T-helper 2 cell treated with Interferon-gamma antibody and Interleukin-4, amounts not matched to agents 5 μg/mL and 100 μg/mL, for 36 hours (primary cell): Measurements from ENCODE around the gene RLF.

ENCODE experiments used
- DNase-seq: peaks from one replicate; pipeline ENCODE4 v3.0.0; 2021; ENCODE audit warnings: low spot score
- H3K27ac Mint-ChIP-seq: one replicate; pipeline ENCODE4 v1.8.0; 2021; ENCODE audit warnings: mild to moderate bottlenecking, mixed read lengths
- H3K27me3 Mint-ChIP-seq: one replicate; pipeline ENCODE4 v1.8.0; 2021; ENCODE audit warnings: low read depth, mixed read lengths
- H3K36me3 Mint-ChIP-seq: one replicate; pipeline ENCODE4 v1.8.0; 2021; ENCODE audit warnings: low read depth, mixed read lengths
- H3K4me1 Mint-ChIP-seq: one replicate; pipeline ENCODE4 v1.8.0; 2021; ENCODE audit warnings: low read depth, mixed read lengths
- H3K4me3 Mint-ChIP-seq: one replicate; pipeline ENCODE4 v1.8.0; 2022; ENCODE audit warnings: mild to moderate bottlenecking, moderate library complexity, mixed read lengths
- H3K9me3 Mint-ChIP-seq: one replicate; pipeline ENCODE4 v1.8.0; 2021; ENCODE audit warnings: mixed read lengths

The RLF gene

GRCh38 chr1:40161125-40161887 lies at the start of gene RLF:
Gene RLF (plus strand): TSS chr1:40161387. CDS start chr1:40161400, 13 bp downstream.
- peaks cover 13% of the 10 kb centered on the region for H3K36me3 Mint-ChIP-seq
- H3K27me3 Mint-ChIP-seq, result no peaks in the 10 kb centered on the region
- no peak within 1 kb of the TSS for H3K27ac Mint-ChIP-seq
- DNase-seq, result peak; percentile 96
- H3K9me3 Mint-ChIP-seq, result no peaks in the 10 kb centered on the region
- peaks cover 31% of the 10 kb centered on the region for H3K4me1 Mint-ChIP-seq
- no peak within 1 kb of the TSS for H3K4me3 Mint-ChIP-seq

GRCh38 chr1:40114400-40114799 lies 46.8 kb upstream of the RLF start:
- H3K4me3 Mint-ChIP-seq, result no peak overlapping the region
- peaks cover 27% of the 10 kb centered on the region for H3K27me3 Mint-ChIP-seq
- H3K9me3 Mint-ChIP-seq, result peaks cover 32% of the 10 kb centered on the region
- H3K36me3 Mint-ChIP-seq, result peaks cover 5% of the 10 kb centered on the region
- DNase-seq, result no peak
- no peak overlapping the region for H3K27ac Mint-ChIP-seq
- no peaks in the 10 kb centered on the region for H3K4me1 Mint-ChIP-seq

- DNase-seq, result no peak
- no peak overlapping the region for H3K4me3 Mint-ChIP-seq
- H3K9me3 Mint-ChIP-seq, result no peaks in the 10 kb centered on the region
- peaks cover 31% of the 10 kb centered on the region for H3K27me3 Mint-ChIP-seq
- no peaks in the 10 kb centered on the region for H3K4me1 Mint-ChIP-seq
- H3K27ac Mint-ChIP-seq, result no peak overlapping the region
- no peaks in the 10 kb centered on the region for H3K36me3 Mint-ChIP-seq
These were observed 41.1 kb upstream of the RLF start for GRCh38 chr1:40120128-40120527.

GRCh38 chr1:40122855-40123254 lies 38.3 kb upstream of the RLF start:
- Mint-ChIP-seq H3K27me3 (peaks cover 18% of the 10 kb centered on the region), H3K4me1 (no peaks in the 10 kb centered on the region), H3K27ac (no peak overlapping the region), H3K4me3 (no peak overlapping the region), H3K36me3 (no peaks in the 10 kb centered on the region), H3K9me3 (no peaks in the 10 kb centered on the region)
- no peak for DNase-seq

GRCh38 chr1:40130892-40131291 lies 30.3 kb upstream of the RLF start:
- no peak for DNase-seq

GRCh38 chr1:40132383-40133311 lies 28.5 kb upstream of the RLF start:
- peaks cover 10% of the 10 kb centered on the region for H3K27me3 Mint-ChIP-seq
- H3K36me3 Mint-ChIP-seq, result no peaks in the 10 kb centered on the region
- DNase-seq, result no peak
- no peak overlapping the region for H3K27ac Mint-ChIP-seq
- peaks cover 5% of the 10 kb centered on the region for H3K4me1 Mint-ChIP-seq
- H3K9me3 Mint-ChIP-seq, result peaks cover 13% of the 10 kb centered on the region
- H3K4me3 Mint-ChIP-seq, result no peak overlapping the region

More at GRCh38 chr1:40130892-40131291, 30.3 kb upstream of the RLF start:
- no peaks in the 10 kb centered on the region for H3K36me3 Mint-ChIP-seq
- peaks cover 13% of the 10 kb centered on the region for H3K9me3 Mint-ChIP-seq
- peaks cover 3% of the 10 kb centered on the region for H3K27me3 Mint-ChIP-seq
- H3K4me1 Mint-ChIP-seq, result peaks cover 5% of the 10 kb centered on the region
- H3K27ac Mint-ChIP-seq, result no peak overlapping the region
- H3K4me3 Mint-ChIP-seq, result no peak overlapping the region

GRCh38 chr1:40133312-40133665 lies 27.9 kb upstream of the RLF start:
- Mint-ChIP-seq H3K27me3 (peaks cover 10% of the 10 kb centered on the region), H3K9me3 (peaks cover 13% of the 10 kb centered on the region), H3K4me1 (peaks cover 5% of the 10 kb centered on the region), H3K27ac (no peak overlapping the region), H3K36me3 (no peaks in the 10 kb centered on the region), H3K4me3 (no peak overlapping the region)
- no peak for DNase-seq

- Mint-ChIP-seq H3K27ac (no peak overlapping the region), H3K4me3 (no peak overlapping the region), H3K27me3 (peaks cover 12% of the 10 kb centered on the region), H3K36me3 (no peaks in the 10 kb centered on the region), H3K4me1 (peaks cover 5% of the 10 kb centered on the region), H3K9me3 (peaks cover 13% of the 10 kb centered on the region)
- DNase-seq, result no peak
These were observed 27.3 kb upstream of the RLF start for GRCh38 chr1:40133839-40134238.

GRCh38 chr1:40140211-40140973 lies 20.8 kb upstream of the RLF start:
- H3K36me3 Mint-ChIP-seq, result no peaks in the 10 kb centered on the region
- no peak overlapping the region for H3K4me3 Mint-ChIP-seq
- peaks cover 7% of the 10 kb centered on the region for H3K4me1 Mint-ChIP-seq
- DNase-seq, result no peak
- peaks cover 33% of the 10 kb centered on the region for H3K27me3 Mint-ChIP-seq
- H3K27ac Mint-ChIP-seq, result no peak overlapping the region
- H3K9me3 Mint-ChIP-seq, result no peaks in the 10 kb centered on the region

- no peaks in the 10 kb centered on the region for H3K36me3 Mint-ChIP-seq
- H3K27me3 Mint-ChIP-seq, result peaks cover 39% of the 10 kb centered on the region
- H3K4me1 Mint-ChIP-seq, result peaks cover 7% of the 10 kb centered on the region
- DNase-seq, result no peak
- H3K9me3 Mint-ChIP-seq, result no peaks in the 10 kb centered on the region
- no peak overlapping the region for H3K4me3 Mint-ChIP-seq
- no peak overlapping the region for H3K27ac Mint-ChIP-seq
These were observed 19.2 kb upstream of the RLF start for GRCh38 chr1:40141878-40142535.

- Mint-ChIP-seq H3K9me3 (no peaks in the 10 kb centered on the region), H3K27ac (no peak overlapping the region), H3K4me1 (peaks cover 10% of the 10 kb centered on the region), H3K4me3 (no peak overlapping the region), H3K36me3 (no peaks in the 10 kb centered on the region), H3K27me3 (peaks cover 49% of the 10 kb centered on the region)
- DNase-seq, result peak; percentile 48
These were observed 17.2 kb upstream of the RLF start for GRCh38 chr1:40143891-40144575.

GRCh38 chr1:40151457-40152079 lies 9.6 kb upstream of the RLF start:
- H3K27ac Mint-ChIP-seq, result no peak overlapping the region
- H3K27me3 Mint-ChIP-seq, result peaks cover 21% of the 10 kb centered on the region
- no peak overlapping the region for H3K4me3 Mint-ChIP-seq
- no peaks in the 10 kb centered on the region for H3K9me3 Mint-ChIP-seq
- H3K4me1 Mint-ChIP-seq, result peaks cover 8% of the 10 kb centered on the region
- H3K36me3 Mint-ChIP-seq, result no peaks in the 10 kb centered on the region
- no peak for DNase-seq
